GM19328 (cell line): ENCODE data around the gene COMMD1.
A peak's percentile ranks its signal among the peaks of the same experiment; 100 is the strongest.
"Not testable (repeated sequence)": the region's sequence is repeated elsewhere in the genome, so short reads cannot be mapped to it uniquely, and the experiment has no call there.

Experiments
- ATAC-seq: cut with Tn5 transposase; IDR thresholded peaks from one replicate; pipeline ENCODE4 v1.9.1; 2021; ENCODE audit warnings: mild to moderate bottlenecking, moderate library complexity; ENCODE audit not compliant: unreplicated experiment

The COMMD1 gene

GRCh38 chr2:61905372-61906185 is at the start of gene COMMD1:
Gene COMMD1, plus strand, starts transcription at chr2:61905674. Its CDS starts 5 bp downstream, at chr2:61905679.
- peak; percentile 98 for ATAC-seq

GRCh38 chr2:61857224-61857623 is 48.2 kb upstream of the COMMD1 start:
- ATAC-seq = no peak

GRCh38 chr2:61862085-61862484 is 43.4 kb upstream of the COMMD1 start:
- no peak for ATAC-seq

GRCh38 chr2:61866482-61867089 is 38.9 kb upstream of the COMMD1 start:
- not testable (repeated sequence) for ATAC-seq

GRCh38 chr2:61876400-61876799 is 29.1 kb upstream of the COMMD1 start:
- ATAC-seq = no peak

GRCh38 chr2:61877571-61878245 is 27.8 kb upstream of the COMMD1 start:
- ATAC-seq = no peak

- ATAC-seq = no peak
These were observed 26.7 kb upstream of the COMMD1 start for GRCh38 chr2:61878761-61879160.

GRCh38 chr2:61879351-61879750 is 26.1 kb upstream of the COMMD1 start:
- ATAC-seq = not testable (repeated sequence)

- ATAC-seq = no peak
These were observed 22.6 kb upstream of the COMMD1 start for GRCh38 chr2:61882850-61883249.

- no peak for ATAC-seq
These were observed 19.4 kb upstream of the COMMD1 start for GRCh38 chr2:61885896-61886603.

GRCh38 chr2:61887717-61888266 is 17.7 kb upstream of the COMMD1 start:
- no peak for ATAC-seq

GRCh38 chr2:61888267-61889055 is 17.0 kb upstream of the COMMD1 start, which contains the start of gene CCT4:
Gene CCT4, minus strand, starts transcription at chr2:61888656. Its CDS starts 149 bp downstream, at chr2:61888507.
- peak; percentile 83 for ATAC-seq

- no peak for ATAC-seq
These were observed 6.7 kb upstream of the COMMD1 start for GRCh38 chr2:61898810-61899209.

- ATAC-seq = no peak
These were observed 5.2 kb upstream of the COMMD1 start for GRCh38 chr2:61900281-61900680.

GRCh38 chr2:61906186-61906470 is 654 bp downstream of the COMMD1 start:
- ATAC-seq = no peak

- ATAC-seq = no peak
These were observed 3.6 kb downstream of the COMMD1 start for GRCh38 chr2:61909116-61909515.

GRCh38 chr2:61910603-61911002 is 5.1 kb downstream of the COMMD1 start:
- ATAC-seq = no peak

- ATAC-seq = no peak
These were observed 6.0 kb downstream of the COMMD1 start for GRCh38 chr2:61911510-61911909.

- not testable (repeated sequence) for ATAC-seq
These were observed 9.3 kb downstream of the COMMD1 start for GRCh38 chr2:61914794-61915193.

GRCh38 chr2:61920548-61920947 is 15.1 kb downstream of the COMMD1 start:
- ATAC-seq = no peak
